ENCODE measurements around the gene SMARCA4. TPM values are rescaled to one million over a fixed set of nuclear protein-coding genes. Genes with fewer than 3 reads are reported as not detected.

Gene SMARCA4
- polyA plus RNA-seq, 1 donor = 91.1 TPM

DNA sequence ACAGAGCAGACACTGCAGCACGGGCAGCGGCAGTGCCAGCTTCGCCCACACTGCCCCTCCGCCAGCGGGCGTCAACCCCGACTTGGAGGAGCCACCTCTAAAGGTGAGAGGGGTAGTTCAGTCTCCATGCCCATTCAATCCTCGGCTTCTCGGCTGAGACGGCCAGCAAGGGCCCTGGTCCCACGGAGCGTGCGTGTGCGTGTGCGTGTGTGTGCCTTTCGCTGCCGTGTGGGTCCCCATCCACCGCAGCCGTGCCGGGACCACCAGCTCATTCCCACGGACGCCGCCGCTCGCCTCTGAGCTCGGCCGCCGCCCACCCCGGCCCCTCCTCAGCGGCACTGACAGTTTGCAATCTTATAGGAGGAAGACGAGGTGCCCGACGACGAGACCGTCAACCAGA is 72.9 kb downstream of the SMARCA4 start:
- DNase-seq = no peak
- Histone ChIP-seq H3K9me3 (ENCODE audit: control insufficient read depth, low read depth, low read length) (no peaks in the 10 kb centered on the region), H3K27me3 (ENCODE audit: control insufficient read depth, insufficient read depth, low read length) (no peaks in the 10 kb centered on the region), H3K4me1 (ENCODE audit: control insufficient read depth, insufficient read depth, low read length) (no peaks in the 10 kb centered on the region), H3K36me3 (ENCODE audit: control insufficient read depth, insufficient read depth, low read length) (peaks cover 96% of the 10 kb centered on the region), H3K27ac (ENCODE audit: low read length) (no peak overlapping the region), H3K4me3 (ENCODE audit: low read length) (no peak overlapping the region)
- no CpG with 5 or more reads among the region's 35 CpGs for WGBS (ENCODE audit: insufficient coverage, low lambda C conversion rate)

- Histone ChIP-seq H3K9me3 (ENCODE audit: control insufficient read depth, low read depth, low read length) (no peaks in the 10 kb centered on the region), H3K4me3 (ENCODE audit: low read length) (no peak overlapping the region), H3K4me1 (ENCODE audit: control insufficient read depth, insufficient read depth, low read length) (no peaks in the 10 kb centered on the region), H3K27me3 (ENCODE audit: control insufficient read depth, insufficient read depth, low read length) (no peaks in the 10 kb centered on the region), H3K27ac (ENCODE audit: low read length) (no peak overlapping the region), H3K36me3 (ENCODE audit: control insufficient read depth, insufficient read depth, low read length) (peaks cover 93% of the 10 kb centered on the region)
- DNase-seq = no peak
- no CpG with 5 or more reads among the region's 38 CpGs for WGBS (ENCODE audit: insufficient coverage, low lambda C conversion rate)
Measured at GRCh38 chr19:11034449-11035213, 73.8 kb downstream of the SMARCA4 start.

DNA sequence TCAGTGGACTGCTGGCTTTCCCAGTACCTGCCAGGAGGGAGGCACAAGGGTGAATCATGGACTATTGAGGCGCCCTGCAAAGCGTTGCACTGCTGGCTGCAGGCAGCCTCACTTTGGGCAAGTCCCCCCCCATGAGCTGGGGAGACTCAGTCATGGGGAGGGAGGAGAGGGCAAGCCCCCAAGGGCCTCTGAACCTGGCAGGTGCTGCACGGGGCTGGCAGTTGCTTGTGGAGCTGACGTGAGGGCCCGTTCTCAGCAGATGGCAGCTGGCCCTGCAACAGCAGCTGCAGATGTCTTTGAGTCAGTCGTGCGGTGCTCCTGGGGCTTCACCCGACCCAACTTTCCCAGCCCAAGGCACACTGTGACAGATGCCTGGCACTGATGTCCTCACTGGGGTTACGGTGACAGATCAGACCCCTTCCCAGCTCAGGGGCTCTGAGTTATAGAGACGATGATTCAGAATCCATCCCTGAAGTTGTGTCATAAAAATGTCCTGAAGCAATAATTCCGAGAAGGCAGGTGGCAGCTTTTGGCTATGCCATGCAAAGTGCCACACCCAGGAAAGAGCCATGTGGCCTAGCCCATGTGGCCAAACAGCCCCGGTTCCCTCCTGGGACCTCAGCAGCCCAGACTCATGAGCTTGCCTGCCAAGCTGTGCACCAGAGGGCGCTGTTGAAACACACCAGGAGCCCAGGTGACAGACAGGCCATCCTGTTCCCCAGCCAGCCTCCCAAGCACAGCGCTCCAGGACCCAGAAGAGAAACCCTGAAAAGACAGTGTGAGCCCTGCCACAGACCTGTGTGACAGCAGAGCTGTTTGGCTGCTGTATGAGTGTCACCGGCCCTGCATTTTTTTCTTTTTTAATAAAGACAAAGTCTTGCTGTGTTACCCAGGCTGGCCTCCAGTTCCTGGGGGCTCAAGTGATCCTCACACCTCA is 74.9 kb downstream of the SMARCA4 start:
- H3K4me3 ChIP-seq (ENCODE audit: low read length) = no peak overlapping the region
- no peaks in the 10 kb centered on the region for H3K9me3 ChIP-seq (ENCODE audit: control insufficient read depth, low read depth, low read length)
- peaks cover 86% of the 10 kb centered on the region for H3K36me3 ChIP-seq (ENCODE audit: control insufficient read depth, insufficient read depth, low read length)
- H3K27me3 ChIP-seq (ENCODE audit: control insufficient read depth, insufficient read depth, low read length) = no peaks in the 10 kb centered on the region
- H3K27ac ChIP-seq (ENCODE audit: low read length) = no peak overlapping the region
- peak; percentile 73 to 83 for DNase-seq
- no CpG with 5 or more reads among the region's 15 CpGs for WGBS (ENCODE audit: insufficient coverage, low lambda C conversion rate)
- no peaks in the 10 kb centered on the region for H3K4me1 ChIP-seq (ENCODE audit: control insufficient read depth, insufficient read depth, low read length)

GRCh38 chr19:11038511-11038910 is 77.7 kb downstream of the SMARCA4 start:
- H3K27ac ChIP-seq (ENCODE audit: low read length) = no peak overlapping the region
- WGBS (ENCODE audit: insufficient coverage, low lambda C conversion rate) = 83% methylated on average over 1 of the region's 4 CpGs
- H3K27me3 ChIP-seq (ENCODE audit: control insufficient read depth, insufficient read depth, low read length) = no peaks in the 10 kb centered on the region
- DNase-seq = no peak
- H3K36me3 ChIP-seq (ENCODE audit: control insufficient read depth, insufficient read depth, low read length) = peaks cover 83% of the 10 kb centered on the region
- H3K9me3 ChIP-seq (ENCODE audit: control insufficient read depth, low read depth, low read length) = no peaks in the 10 kb centered on the region
- no peaks in the 10 kb centered on the region for H3K4me1 ChIP-seq (ENCODE audit: control insufficient read depth, insufficient read depth, low read length)
- no peak overlapping the region for H3K4me3 ChIP-seq (ENCODE audit: low read length)

DNA sequence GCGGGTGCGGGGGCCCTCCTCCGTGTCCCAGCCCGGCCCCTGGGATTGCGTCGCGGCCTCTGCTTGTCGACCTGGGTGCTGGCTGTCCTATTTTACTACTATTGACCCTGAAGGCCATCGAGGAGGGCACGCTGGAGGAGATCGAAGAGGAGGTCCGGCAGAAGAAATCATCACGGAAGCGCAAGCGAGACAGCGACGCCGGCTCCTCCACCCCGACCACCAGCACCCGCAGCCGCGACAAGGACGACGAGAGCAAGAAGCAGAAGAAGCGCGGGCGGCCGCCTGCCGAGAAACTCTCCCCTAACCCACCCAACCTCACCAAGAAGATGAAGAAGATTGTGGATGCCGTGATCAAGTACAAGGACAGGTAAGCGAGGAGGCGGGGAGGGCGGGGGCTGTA is 80.4 kb downstream of the SMARCA4 start:
- H3K36me3 ChIP-seq (ENCODE audit: control insufficient read depth, insufficient read depth, low read length) = peaks cover 72% of the 10 kb centered on the region
- no peaks in the 10 kb centered on the region for H3K4me1 ChIP-seq (ENCODE audit: control insufficient read depth, insufficient read depth, low read length)
- no peaks in the 10 kb centered on the region for H3K9me3 ChIP-seq (ENCODE audit: control insufficient read depth, low read depth, low read length)
- no peak overlapping the region for H3K4me3 ChIP-seq (ENCODE audit: low read length)
- 100% methylated on average over 6 of the region's 33 CpGs for WGBS (ENCODE audit: insufficient coverage, low lambda C conversion rate)
- H3K27me3 ChIP-seq (ENCODE audit: control insufficient read depth, insufficient read depth, low read length) = no peaks in the 10 kb centered on the region
- H3K27ac ChIP-seq (ENCODE audit: low read length) = no peak overlapping the region
- no peak for DNase-seq

DNA sequence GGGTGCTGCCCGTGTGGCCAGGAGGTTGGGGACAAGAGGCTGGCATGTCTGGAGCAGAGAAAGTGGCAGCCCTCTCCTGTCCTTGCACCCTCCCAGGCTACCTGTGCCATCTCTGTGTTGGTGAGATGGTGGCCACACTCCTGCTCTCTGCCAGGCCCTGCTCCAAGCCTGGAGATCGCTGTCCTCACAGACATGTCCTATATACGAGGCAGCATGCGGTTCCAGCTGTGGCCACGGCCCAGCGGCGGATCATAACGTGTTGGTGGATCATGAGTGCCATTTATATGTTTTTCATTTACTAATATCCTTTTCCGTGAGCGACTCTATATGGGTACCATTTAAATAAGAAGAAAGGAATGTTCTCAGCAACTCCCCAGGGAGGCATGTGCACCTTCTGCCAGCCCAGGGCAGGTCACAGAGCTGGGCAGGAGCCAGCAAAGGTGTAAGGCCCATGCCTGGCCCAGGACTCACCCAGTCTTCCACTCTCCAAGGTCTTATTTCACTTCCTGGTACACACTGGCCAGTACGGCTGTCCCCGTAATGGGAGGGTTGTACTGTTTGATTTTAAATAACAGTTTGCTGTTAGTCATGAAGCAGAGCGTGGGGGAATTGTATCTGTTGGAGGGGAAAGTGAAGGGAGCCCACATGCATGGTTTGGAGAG is 81.3 kb downstream of the SMARCA4 start:
- DNase-seq = no peak
- WGBS (ENCODE audit: insufficient coverage, low lambda C conversion rate) = 100% methylated on average over 1 of the region's 13 CpGs
- Histone ChIP-seq H3K9me3 (ENCODE audit: control insufficient read depth, low read depth, low read length) (no peaks in the 10 kb centered on the region), H3K4me1 (ENCODE audit: control insufficient read depth, insufficient read depth, low read length) (no peaks in the 10 kb centered on the region), H3K36me3 (ENCODE audit: control insufficient read depth, insufficient read depth, low read length) (peaks cover 69% of the 10 kb centered on the region), H3K4me3 (ENCODE audit: low read length) (no peak overlapping the region), H3K27ac (ENCODE audit: low read length) (no peak overlapping the region), H3K27me3 (ENCODE audit: control insufficient read depth, insufficient read depth, low read length) (no peaks in the 10 kb centered on the region)

GRCh38 chr19:11044431-11044830 is 83.6 kb downstream of the SMARCA4 start:
- Histone ChIP-seq H3K4me1 (ENCODE audit: control insufficient read depth, insufficient read depth, low read length) (no peaks in the 10 kb centered on the region), H3K36me3 (ENCODE audit: control insufficient read depth, insufficient read depth, low read length) (peaks cover 67% of the 10 kb centered on the region), H3K4me3 (ENCODE audit: low read length) (no peak overlapping the region), H3K9me3 (ENCODE audit: control insufficient read depth, low read depth, low read length) (no peaks in the 10 kb centered on the region), H3K27me3 (ENCODE audit: control insufficient read depth, insufficient read depth, low read length) (no peaks in the 10 kb centered on the region), H3K27ac (ENCODE audit: low read length) (no peak overlapping the region)
- WGBS (ENCODE audit: insufficient coverage, low lambda C conversion rate) = no CpG with 5 or more reads among the region's 10 CpGs
- DNase-seq = no peak

DNA sequence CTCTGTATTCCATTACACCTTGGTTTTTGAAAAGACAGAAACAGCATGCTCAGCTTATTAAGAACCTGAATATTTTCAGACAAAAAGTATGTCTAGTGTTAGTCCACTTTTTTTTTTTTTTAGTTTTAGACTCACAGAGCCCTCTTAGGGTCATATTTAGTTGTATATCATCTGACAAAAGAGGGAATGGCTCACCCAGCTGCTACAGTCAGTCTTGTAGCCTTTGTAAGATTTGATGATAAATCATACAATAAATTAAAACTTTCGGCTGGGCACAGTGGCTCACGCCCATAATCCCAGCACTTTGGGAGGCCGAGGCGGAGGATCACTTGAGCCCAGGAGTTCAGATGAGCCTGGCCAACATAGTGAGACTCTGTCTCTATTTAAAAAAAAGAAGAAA is 84.7 kb downstream of the SMARCA4 start:
- DNase-seq = no peak
- no peak overlapping the region for H3K4me3 ChIP-seq (ENCODE audit: low read length)
- H3K27me3 ChIP-seq (ENCODE audit: control insufficient read depth, insufficient read depth, low read length) = no peaks in the 10 kb centered on the region
- H3K9me3 ChIP-seq (ENCODE audit: control insufficient read depth, low read depth, low read length) = no peaks in the 10 kb centered on the region
- no CpG with 5 or more reads among the region's 4 CpGs for WGBS (ENCODE audit: insufficient coverage, low lambda C conversion rate)
- peaks cover 73% of the 10 kb centered on the region for H3K36me3 ChIP-seq (ENCODE audit: control insufficient read depth, insufficient read depth, low read length)
- no peaks in the 10 kb centered on the region for H3K4me1 ChIP-seq (ENCODE audit: control insufficient read depth, insufficient read depth, low read length)
- H3K27ac ChIP-seq (ENCODE audit: low read length) = no peak overlapping the region

- no CpG with 5 or more reads among the region's 14 CpGs for WGBS (ENCODE audit: insufficient coverage, low lambda C conversion rate)
- H3K4me1 ChIP-seq (ENCODE audit: control insufficient read depth, insufficient read depth, low read length) = no peaks in the 10 kb centered on the region
- no peaks in the 10 kb centered on the region for H3K9me3 ChIP-seq (ENCODE audit: control insufficient read depth, low read depth, low read length)
- H3K27me3 ChIP-seq (ENCODE audit: control insufficient read depth, insufficient read depth, low read length) = no peaks in the 10 kb centered on the region
- DNase-seq = no peak
- no peak overlapping the region for H3K4me3 ChIP-seq (ENCODE audit: low read length)
- peaks cover 68% of the 10 kb centered on the region for H3K36me3 ChIP-seq (ENCODE audit: control insufficient read depth, insufficient read depth, low read length)
- H3K27ac ChIP-seq (ENCODE audit: low read length) = no peak overlapping the region
Measured at GRCh38 chr19:11046605-11047354, 86.0 kb downstream of the SMARCA4 start.

DNA sequence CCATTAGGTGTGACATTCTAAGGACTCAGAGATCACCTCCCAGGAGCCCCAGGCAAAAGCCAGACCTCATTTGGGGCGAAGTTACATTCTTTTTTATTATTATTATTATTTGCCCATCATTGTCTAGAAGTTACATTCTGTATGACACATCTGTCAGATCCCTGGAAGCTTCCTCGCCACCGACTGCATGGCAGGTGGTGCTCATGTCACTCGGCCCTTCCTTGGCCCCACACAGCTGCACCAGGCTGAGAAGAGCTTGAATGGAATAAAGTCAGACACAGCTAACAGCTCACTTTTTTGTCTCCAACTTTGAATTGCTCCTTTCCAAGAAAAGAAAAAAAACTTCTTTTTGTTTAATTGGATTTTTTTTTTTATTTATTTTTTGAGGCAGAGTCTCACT is 87.0 kb downstream of the SMARCA4 start:
- H3K9me3 ChIP-seq (ENCODE audit: control insufficient read depth, low read depth, low read length) = no peaks in the 10 kb centered on the region
- no CpG with 5 or more reads among the region's 4 CpGs for WGBS (ENCODE audit: insufficient coverage, low lambda C conversion rate)
- H3K4me3 ChIP-seq (ENCODE audit: low read length) = no peak overlapping the region
- H3K27me3 ChIP-seq (ENCODE audit: control insufficient read depth, insufficient read depth, low read length) = no peaks in the 10 kb centered on the region
- DNase-seq = no peak
- H3K36me3 ChIP-seq (ENCODE audit: control insufficient read depth, insufficient read depth, low read length) = peaks cover 66% of the 10 kb centered on the region
- no peak overlapping the region for H3K27ac ChIP-seq (ENCODE audit: low read length)
- H3K4me1 ChIP-seq (ENCODE audit: control insufficient read depth, insufficient read depth, low read length) = no peaks in the 10 kb centered on the region
